HG02798 (cell line): ENCODE data around the gene LSMEM2.

Source experiments
- ATAC-seq: cut with Tn5 transposase; IDR thresholded peaks from one replicate; pipeline ENCODE4 v1.9.1; 2021; ENCODE audit warnings: mild to moderate bottlenecking; ENCODE audit not compliant: unreplicated experiment, poor library complexity

LSMEM2 gene

DNA sequence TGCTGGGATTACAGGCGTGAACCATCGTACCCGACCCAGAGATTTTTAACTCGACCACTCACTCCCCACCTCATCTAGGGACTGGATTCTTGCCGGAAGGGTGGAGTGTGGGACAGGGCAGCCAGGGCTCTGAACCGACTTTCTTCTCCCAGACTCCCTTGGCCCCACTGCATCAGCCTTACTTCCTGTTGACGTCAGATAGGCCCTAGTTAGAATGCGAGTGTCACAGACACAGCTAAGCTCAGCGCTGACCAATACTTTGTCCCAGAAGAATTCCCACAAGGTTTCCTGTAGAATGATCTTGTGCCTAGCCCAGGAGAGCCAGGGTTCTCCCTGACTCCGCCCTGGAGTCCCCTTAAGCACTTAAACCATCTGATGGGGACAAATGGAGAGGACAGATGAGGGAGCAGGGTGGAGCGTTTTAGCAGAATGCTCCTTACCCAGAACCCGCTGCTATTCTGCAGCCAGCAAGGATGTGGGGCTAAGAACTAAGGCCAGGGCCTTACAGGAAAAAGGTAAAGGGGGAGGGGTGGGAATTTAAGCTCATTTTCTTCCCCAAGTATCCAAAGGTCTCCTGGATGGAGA is 54.9 kb downstream of the LSMEM2 start:
- no peak for ATAC-seq

DNA sequence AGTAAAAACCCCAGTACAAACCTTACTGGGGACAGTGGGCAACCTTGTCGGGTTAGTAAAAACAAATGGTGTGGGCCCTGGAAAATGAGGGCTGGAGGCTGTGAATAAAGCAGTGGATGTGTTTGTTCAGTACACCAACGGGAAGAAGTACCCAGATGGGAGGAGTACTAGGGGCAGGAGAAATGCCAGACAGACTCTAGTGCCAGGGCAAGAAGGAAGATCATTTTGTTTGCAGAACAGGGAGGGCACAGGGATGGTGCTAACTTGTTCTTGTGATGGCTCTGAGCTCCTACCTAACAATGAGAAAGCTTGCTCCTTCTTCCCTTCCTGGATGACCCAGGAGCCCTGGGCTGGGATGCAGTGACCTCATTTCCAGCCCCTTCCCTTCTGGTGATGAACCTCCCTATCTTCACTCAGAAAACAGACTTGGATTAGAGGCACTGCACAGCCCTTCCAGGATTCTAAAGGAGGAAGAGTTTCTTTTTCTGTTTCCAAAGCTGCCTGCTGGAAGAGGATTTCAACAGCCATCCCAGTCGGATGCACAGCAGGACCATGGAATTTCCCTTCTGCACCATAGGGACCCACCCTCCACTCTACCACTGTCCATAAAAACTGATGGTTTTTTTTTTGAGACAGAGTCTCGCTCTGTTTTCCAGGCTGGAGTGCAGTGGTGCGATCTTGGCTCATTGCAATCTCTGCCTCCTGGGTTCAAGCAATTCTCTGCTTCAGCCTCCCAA is 55.6 kb downstream of the LSMEM2 start:
- no peak for ATAC-seq

GRCh38 chr3:50336452-50337174 is 57.7 kb downstream of the LSMEM2 start:
- ATAC-seq: peak; percentile 39

GRCh38 chr3:50337175-50337861 is 58.4 kb downstream of the LSMEM2 start:
- peak; percentile 87 for ATAC-seq
